Adrenal gland (tissue), 12 donors: ENCODE results near the gene KIDINS220. TPM values are rescaled to one million over a fixed set of nuclear protein-coding genes. Genes with fewer than 3 reads are reported as not detected.

ENCODE experiments used
- DNase-seq, 7 donors: peaks; one replicate each; pipeline ENCODE4 v3.0.0-alpha.2; 2019 to 2020
- H3K27ac ChIP-seq, 5 donors: fragments of 200-600 bp; sonication (generic) in 4 of 5; 1 replicate in 3 of 5; 2 replicates in 2 of 5; pipeline versions ENCODE4 v1.5.1 to v1.8.0; 2016 to 2020; ENCODE audit warnings: mild to moderate bottlenecking in 1 of 5
- H3K27me3 ChIP-seq: fragments of 200-600 bp; 2 replicates; pipeline ENCODE4 v1.8.0; 2021
- H3K36me3 ChIP-seq, 2 donors: fragments of 200-600 bp; replicated peaks in 1 of 2; 1 replicate in 1 of 2; 2 replicates in 1 of 2; pipeline versions ENCODE4 v1.5.1 to v1.8.0; 2018 to 2022
- H3K4me1 ChIP-seq, 2 donors: fragments of 200-600 bp; replicated peaks in 1 of 2; 1 replicate in 1 of 2; 2 replicates in 1 of 2; pipeline versions ENCODE4 v1.5.1 to v1.8.0; 2018 to 2021
- H3K4me3 ChIP-seq, 4 donors: fragments of 200-600 bp; sonication (generic) in 3 of 4; one replicate each; pipeline ENCODE4 v1.5.1; 2016 to 2018
- H3K9me3 ChIP-seq, 3 donors: fragments of 200-600 bp; sonication (generic) in 1 of 3; replicated peaks in 1 of 3; 1 replicate in 2 of 3; 2 replicates in 1 of 3; pipeline versions ENCODE4 v1.5.1 to v1.8.0; 2016 to 2021
- POLR2A ChIP-seq, 2 donors: fragments of 450-650 bp; IDR thresholded peaks; one replicate each; pipeline ENCODE4 v1.6.1; 2017; ENCODE audit warnings: antibody characterized with exemption in 2 of 2, mild to moderate bottlenecking in 2 of 2, moderate library complexity in 1 of 2
- WGBS, 4 donors: extraction: QIAGEN DNeasy Blood & Tissue Kit in 2 of 4; methylation state at CpG; one replicate each; pipeline versions ENCODE4 v1.1.5 to v1.1.7; 2013 to 2017; 5-methylcytosine and 5-hydroxymethylcytosine counted together
- intact Hi-C, 2 donors: fragments of 100-400 bp; cut with DNase I; formaldehyde crosslinking; loops; one replicate each; pipeline versions ENCODE4 v1.14.1 to v1.15.0; 2022 to 2023
- polyA plus RNA-seq, 3 donors: library from polyadenylated mRNA; stranded (reverse); fragments of 200-250 nt in 2 of 3; fragments of 350-450 nt in 1 of 3; fragmentation: Illumina TruSeq in 1 of 3; extraction: RNeasy Lipid Tissue Mini Kit (QIAGEN cat#74804) in 1 of 3; gene quantifications; one replicate each; pipeline ENCODE4 v1.2.3, GENCODE V29; 2013 to 2014
- total RNA-seq, 9 donors: library from RNA; depleted of rRNA in 4 of 9; stranded (reverse); fragments of >200 nt in 4 of 9; fragments of 120-200 nt in 1 of 9; fragmentation: NEBNext Ultra II Directional in 1 of 9; extraction: Animal tissue kit (Norgen Biotek cat#: 25700) in 1 of 9; gene quantifications; one replicate each; pipeline versions ENCODE4 v1.1.0 to v1.2.4, GENCODE V29; 2013 to 2023
- TF ChIP-seq, protein P1 (sequence below), 6 experiments: fragments of 450-650 bp in 4 of 6; fragments of 200-600 bp in 2 of 6; sonication (generic) in 1 of 6; IDR thresholded peaks; 1 replicate in 5 of 6; 2 replicates in 1 of 6; pipeline versions ENCODE4 v1.5.1 to v1.8.0; 2016 to 2021; ENCODE audit warnings: antibody characterized with exemption in 6 of 6, mild to moderate bottlenecking in 2 of 6, moderate library complexity in 1 of 6
- donor health status: healthy with polysubstance abuse.
- donor health status: Bipolar disorder and iron deficiency.
- donor health status: DM: yes; HTN: yes; CAD: no.
- donor health status: DM: no; HTN: no; CAD: no.
- donor health status: DM: no; HTN: no; CAD: no.
- donor health status: DM: yes; HTN: yes; CAD: no.

The KIDINS220 gene
- total and polyA plus RNA-seq, 12 donors = 17.1 to 162 (median 58.3) TPM

DNA sequence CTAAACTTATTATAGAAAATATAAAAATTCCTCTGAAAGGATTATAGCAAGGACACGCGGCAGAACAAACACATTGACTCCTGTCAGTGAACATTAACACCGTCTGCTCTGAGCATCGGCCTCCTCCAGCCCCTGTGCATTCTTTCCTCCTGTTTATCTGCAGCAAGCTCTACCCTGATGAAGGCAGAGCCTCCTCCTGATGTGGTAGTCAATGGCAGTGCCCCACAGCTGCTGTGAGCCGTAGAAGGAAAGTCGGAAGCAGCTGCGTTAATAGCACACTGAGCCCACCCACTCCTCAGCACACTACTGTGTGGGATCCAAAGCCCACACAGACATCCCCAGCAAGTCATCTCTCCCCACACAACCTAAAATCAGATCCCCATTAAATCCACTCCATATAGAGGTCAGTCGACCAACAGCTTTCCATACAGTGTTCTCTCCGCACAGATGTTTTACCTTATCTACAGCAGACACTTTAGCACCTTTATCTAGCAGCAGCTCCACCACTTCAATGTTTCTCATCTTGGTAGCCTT is 41.0 kb downstream of the KIDINS220 start:
- WGBS, 4 donors = 87 to 92% (median 89%) methylated on average over 9 of the region's 9 CpGs
- Histone ChIP-seq H3K9me3 (no peaks in the 10 kb centered on the region), H3K36me3 (peaks cover 0 to 53% of the 10 kb centered on the region in 2 donors), H3K4me1 (no peaks in the 10 kb centered on the region), H3K4me3 (no peak overlapping the region), H3K27ac (no peak overlapping the region), H3K27me3 (no peaks in the 10 kb centered on the region)
- intact Hi-C loops = no loop called here
- TF ChIP-seq POLR2A (IDR thresholded peaks at IDR 0.05) = no peak
- TF ChIP-seq, protein P1, sequence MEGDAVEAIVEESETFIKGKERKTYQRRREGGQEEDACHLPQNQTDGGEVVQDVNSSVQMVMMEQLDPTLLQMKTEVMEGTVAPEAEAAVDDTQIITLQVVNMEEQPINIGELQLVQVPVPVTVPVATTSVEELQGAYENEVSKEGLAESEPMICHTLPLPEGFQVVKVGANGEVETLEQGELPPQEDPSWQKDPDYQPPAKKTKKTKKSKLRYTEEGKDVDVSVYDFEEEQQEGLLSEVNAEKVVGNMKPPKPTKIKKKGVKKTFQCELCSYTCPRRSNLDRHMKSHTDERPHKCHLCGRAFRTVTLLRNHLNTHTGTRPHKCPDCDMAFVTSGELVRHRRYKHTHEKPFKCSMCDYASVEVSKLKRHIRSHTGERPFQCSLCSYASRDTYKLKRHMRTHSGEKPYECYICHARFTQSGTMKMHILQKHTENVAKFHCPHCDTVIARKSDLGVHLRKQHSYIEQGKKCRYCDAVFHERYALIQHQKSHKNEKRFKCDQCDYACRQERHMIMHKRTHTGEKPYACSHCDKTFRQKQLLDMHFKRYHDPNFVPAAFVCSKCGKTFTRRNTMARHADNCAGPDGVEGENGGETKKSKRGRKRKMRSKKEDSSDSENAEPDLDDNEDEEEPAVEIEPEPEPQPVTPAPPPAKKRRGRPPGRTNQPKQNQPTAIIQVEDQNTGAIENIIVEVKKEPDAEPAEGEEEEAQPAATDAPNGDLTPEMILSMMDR (IDR thresholded peaks at IDR 0.05) = no peak
- no peak for DNase-seq

DNA sequence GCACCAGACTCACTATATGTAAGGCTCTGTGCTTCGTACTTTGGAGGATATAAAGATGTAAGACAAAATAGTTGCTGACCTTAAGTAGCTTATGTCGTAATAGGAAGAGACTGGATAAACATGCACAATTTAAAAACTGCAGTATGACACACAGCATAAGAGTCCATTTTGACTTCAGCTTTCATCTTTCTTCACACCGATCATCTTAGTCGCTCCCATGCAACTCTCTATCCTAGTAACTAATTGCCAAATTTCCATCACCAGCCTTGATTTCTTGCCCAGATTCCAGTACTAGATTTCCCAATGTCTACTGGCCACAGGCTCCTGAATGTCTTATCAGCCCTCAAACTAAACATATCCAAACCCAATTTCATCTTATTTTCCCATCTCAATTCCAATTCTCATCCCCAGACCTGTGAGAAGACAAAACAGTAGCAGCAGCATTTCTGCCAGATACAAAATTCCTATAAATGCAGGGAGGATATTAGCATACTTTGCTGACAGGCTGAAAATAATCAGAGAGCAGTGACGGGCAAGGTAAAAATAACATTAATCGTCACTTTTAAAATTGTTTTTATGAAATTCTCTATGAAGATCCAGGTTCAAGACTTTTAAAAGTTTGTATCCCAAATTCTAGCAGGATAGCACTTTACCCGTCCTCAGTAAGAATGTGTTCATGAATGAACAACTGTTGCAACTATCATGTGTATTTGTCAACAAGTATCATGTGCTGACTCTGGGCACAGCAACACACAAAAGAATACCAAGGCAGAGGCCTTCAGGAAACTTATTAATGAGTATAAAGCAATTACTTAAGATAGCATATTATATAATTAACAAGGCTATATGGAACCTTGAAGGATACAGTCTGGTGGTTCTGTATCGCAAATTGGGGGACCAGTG is 42.2 kb downstream of the KIDINS220 start:
- Histone ChIP-seq H3K9me3 (no peaks in the 10 kb centered on the region), H3K4me3 (no peak overlapping the region), H3K4me1 (no peaks in the 10 kb centered on the region), H3K27ac (no peak overlapping the region), H3K36me3 (peaks cover 0 to 53% of the 10 kb centered on the region in 2 donors), H3K27me3 (no peaks in the 10 kb centered on the region)
- DNase-seq = peak in 3 of 7 donors; percentile 10 to 24 (median 15)
- TF ChIP-seq, protein P1 (IDR thresholded peaks at IDR 0.05) = no peak
- no peak for TF ChIP-seq POLR2A (IDR thresholded peaks at IDR 0.05)
- WGBS, 4 donors = 88 to 92% (median 90%) methylated on average over 8 of the region's 8 CpGs
- intact Hi-C loops = no loop called here

DNA sequence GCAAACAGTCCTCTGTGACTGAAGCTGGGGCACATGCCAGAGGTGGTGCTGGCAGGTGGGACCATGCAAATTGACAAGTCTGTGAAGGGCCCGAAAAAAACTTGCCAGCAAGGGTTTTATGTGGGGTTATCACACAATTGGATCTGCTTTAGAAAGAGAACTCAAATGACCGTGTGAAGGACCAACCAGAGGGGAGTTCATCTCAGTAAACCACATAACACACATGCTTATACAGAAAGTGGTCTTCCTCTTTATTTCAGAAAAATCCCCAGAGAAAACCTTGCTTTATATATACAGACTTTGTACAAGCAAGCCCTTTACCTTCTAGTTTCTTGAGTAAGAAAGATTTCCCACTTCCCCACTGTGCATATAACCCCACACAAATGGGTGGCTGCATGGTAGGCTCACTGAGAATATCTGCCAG is 46.7 kb downstream of the KIDINS220 start:
- no peak for TF ChIP-seq POLR2A (IDR thresholded peaks at IDR 0.05)
- TF ChIP-seq, protein P1 (IDR thresholded peaks at IDR 0.05) = no peak
- H3K27ac ChIP-seq = no peak overlapping the region
- intact Hi-C loops = no loop called here
- no peak for DNase-seq
- no peak overlapping the region for H3K4me3 ChIP-seq
- 90 to 93% (median 92%) methylated on average over 2 of the region's 2 CpGs for WGBS, 4 donors
- no peaks in the 10 kb centered on the region for H3K9me3 ChIP-seq
- no peaks in the 10 kb centered on the region for H3K27me3 ChIP-seq
- peaks cover 0 to 55% of the 10 kb centered on the region in 2 donors for H3K36me3 ChIP-seq
- H3K4me1 ChIP-seq = no peaks in the 10 kb centered on the region

DNA sequence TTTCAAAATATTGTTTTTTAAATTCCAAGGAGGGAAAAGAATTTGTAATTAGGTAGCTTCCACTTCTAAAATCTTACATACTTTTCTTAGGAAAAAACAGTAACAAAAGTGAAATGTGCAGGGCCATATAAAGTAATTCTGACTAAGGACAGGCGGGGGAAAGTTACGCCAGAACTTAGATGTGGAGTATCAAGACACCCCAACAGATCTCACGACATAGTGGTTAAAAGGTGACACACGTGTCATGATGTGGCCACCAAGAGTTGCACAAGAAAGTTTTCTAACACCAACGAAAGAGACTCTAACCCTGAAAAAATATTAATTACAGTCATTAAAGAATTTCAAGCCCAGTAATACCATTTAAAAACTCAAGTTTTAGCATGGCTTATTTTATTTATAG is 51.0 kb downstream of the KIDINS220 start:
- H3K27me3 ChIP-seq = no peaks in the 10 kb centered on the region
- H3K27ac ChIP-seq = no peak overlapping the region
- no peaks in the 10 kb centered on the region for H3K4me1 ChIP-seq
- no peaks in the 10 kb centered on the region for H3K9me3 ChIP-seq
- 76 to 95% (median 83%) methylated on average over 5 of the region's 5 CpGs for WGBS, 4 donors
- DNase-seq = no peak
- H3K36me3 ChIP-seq = peaks cover 0 to 48% of the 10 kb centered on the region in 2 donors
- intact Hi-C loops = no loop called here
- H3K4me3 ChIP-seq = no peak overlapping the region
- TF ChIP-seq POLR2A (IDR thresholded peaks at IDR 0.05) = no peak
- TF ChIP-seq, protein P1 (IDR thresholded peaks at IDR 0.05) = no peak
